ENCODE results near the gene CDH10.

- peak; percentile 86 for TF ChIP-seq CTCF (conservative IDR thresholded peaks at IDR 0.05; ENCODE audit: low read length)
- TF ChIP-seq EZH2phosphoT487 (IDR thresholded peaks at IDR 0.05; ENCODE audit: borderline replicate concordance, low read depth, low read length), result no peak
Observed at GRCh38 chr5:24633715-24634325, 11.0 kb downstream of the CDH10 start.
